Cerebellar cortex (tissue), 1 donor: Measurements from ENCODE around the gene SIGLEC12.
"Not testable (repeated sequence)": the region's sequence is repeated elsewhere in the genome, so short reads cannot be mapped to it uniquely, and the experiment has no call there.

Source experiments
- DNase-seq: peaks from one replicate; pipeline ENCODE4 v3.0.0-alpha.2; 2015; ENCODE audit warnings: low spot score

SIGLEC12 gene

DNA sequence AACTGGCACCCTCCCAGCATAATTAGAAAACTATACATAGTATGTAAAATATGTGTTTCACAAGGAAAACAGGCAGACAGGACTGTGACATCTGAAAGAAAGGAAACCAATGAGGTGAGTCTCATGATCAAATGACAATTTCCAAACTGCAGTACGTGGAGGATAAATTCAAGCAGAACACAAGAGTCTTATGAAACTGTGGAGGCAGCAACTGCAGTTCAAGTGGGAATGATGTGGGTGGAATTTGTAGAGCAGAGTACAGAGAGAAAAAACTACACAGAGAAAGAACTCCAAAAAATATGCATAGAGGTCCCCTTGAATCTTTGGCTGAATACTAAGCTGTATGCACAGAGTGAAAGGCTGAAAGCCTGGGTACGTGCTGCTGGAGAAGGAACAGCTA lies 20.2 kb upstream of the SIGLEC12 start:
- no peak for DNase-seq

DNA sequence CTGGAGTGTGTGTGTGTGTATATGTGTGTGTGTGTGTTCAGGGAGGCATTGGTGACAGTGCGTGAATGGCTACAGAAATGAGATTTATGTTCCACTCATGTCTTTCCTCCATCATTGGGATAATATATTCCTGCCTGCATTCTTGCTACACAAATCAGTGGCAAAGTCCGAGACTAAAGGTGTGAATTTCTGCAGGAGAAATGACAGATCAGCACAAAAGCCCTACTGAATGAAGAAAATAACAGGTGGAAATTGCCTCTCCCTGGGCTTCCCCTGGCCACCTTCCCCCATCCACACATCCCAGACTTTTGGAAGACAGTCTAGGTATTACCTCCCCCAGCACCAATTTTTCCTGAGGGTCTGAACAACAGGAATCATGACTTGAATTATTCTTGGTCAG lies 19.8 kb upstream of the SIGLEC12 start:
- no peak for DNase-seq

DNA sequence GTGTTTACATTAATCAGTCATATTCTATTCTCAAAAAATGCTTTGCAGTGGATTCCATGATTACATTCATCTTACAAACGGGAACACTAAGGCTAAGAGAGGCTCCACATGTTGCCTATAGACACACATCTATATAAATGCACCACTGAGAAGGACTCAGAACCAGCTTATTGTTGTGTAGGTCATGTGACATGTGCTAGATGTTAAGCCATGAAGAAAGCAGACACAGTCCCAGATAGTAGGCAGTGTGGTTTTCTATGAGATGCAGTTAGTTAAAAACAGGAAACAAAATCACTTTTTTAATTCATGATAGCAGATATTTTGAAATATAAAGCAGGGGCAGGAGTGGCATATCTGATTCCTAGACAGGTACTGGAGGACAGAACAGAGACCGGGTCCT lies 19.1 kb upstream of the SIGLEC12 start:
- no peak for DNase-seq

- peak; percentile 59 for DNase-seq
Measured at GRCh38 chr19:51514866-51515481, 13.4 kb upstream of the SIGLEC12 start.

- no peak for DNase-seq
Measured at GRCh38 chr19:51513968-51514367, 12.4 kb upstream of the SIGLEC12 start.

DNA sequence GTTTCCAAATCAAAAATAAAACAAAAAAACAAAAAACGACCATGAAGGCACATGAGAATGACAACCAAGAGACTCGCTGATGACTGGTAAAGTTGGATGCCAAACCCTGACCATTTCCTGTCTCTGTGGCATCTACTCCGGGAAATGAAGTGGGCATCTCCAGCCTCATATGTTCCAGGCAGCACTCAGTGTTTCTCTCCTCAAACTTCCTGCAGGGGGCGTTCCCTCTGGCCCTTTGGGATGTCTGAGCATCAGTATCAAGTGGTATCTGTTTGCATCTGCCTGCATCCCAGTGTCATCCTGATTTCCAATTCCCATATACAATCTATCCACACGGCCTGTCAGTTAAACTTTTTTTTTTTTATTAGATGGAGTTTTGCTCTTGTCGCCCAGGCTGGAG lies 9.8 kb upstream of the SIGLEC12 start:
- peak; percentile 4 for DNase-seq

- DNase-seq = no peak
Measured at GRCh38 chr19:51509823-51510660, 8.4 kb upstream of the SIGLEC12 start.

DNA sequence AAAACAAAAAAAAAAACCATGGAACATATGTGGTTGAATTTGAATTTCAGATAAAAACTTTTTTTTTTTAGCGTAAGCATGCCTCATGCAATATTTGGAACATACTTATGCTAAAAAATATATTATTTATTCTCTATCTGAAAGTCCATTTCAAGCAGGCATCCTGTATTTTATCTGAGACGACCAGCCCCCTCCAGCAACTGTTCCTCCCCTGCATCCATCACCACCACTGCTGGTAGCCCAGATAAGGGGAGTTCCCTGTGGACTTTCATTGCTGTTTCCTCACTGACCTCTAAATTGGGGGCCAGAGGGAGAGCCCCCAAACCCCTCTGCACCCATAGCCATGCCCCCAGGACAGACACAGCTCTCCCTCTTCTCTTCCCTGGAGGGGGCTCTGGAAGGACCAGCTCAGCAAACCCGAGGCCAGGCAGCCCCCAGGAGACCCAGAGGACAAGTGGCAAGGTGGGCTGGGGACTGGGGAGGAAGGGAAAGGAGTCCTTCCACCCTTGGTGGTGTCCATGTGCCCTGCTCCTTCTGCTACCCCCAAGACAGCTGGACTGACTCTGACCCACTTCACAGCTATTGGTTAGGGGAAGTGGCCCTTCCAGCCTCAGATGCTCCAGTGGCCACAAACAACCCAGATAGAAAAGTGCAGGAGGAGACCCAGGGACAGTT lies 6.6 kb upstream of the SIGLEC12 start:
- no peak for DNase-seq

- no peak for DNase-seq
Measured at GRCh38 chr19:51507640-51508058, 6.0 kb upstream of the SIGLEC12 start.

GRCh38 chr19:51507192-51507591 lies 5.6 kb upstream of the SIGLEC12 start:
- no peak for DNase-seq

GRCh38 chr19:51505904-51506303 lies 4.3 kb upstream of the SIGLEC12 start:
- no peak for DNase-seq

- no peak for DNase-seq
Measured at GRCh38 chr19:51503896-51504295, 2.3 kb upstream of the SIGLEC12 start.

- DNase-seq = no peak
Measured at GRCh38 chr19:51503286-51503817, 1.8 kb upstream of the SIGLEC12 start.

- not testable (repeated sequence) for DNase-seq
Measured at GRCh38 chr19:51500931-51501330, 669 bp downstream of the SIGLEC12 start.

GRCh38 chr19:51497666-51498065 lies 3.9 kb downstream of the SIGLEC12 start:
- no peak for DNase-seq

GRCh38 chr19:51493776-51494175 lies 7.8 kb downstream of the SIGLEC12 start:
- no peak for DNase-seq

DNA sequence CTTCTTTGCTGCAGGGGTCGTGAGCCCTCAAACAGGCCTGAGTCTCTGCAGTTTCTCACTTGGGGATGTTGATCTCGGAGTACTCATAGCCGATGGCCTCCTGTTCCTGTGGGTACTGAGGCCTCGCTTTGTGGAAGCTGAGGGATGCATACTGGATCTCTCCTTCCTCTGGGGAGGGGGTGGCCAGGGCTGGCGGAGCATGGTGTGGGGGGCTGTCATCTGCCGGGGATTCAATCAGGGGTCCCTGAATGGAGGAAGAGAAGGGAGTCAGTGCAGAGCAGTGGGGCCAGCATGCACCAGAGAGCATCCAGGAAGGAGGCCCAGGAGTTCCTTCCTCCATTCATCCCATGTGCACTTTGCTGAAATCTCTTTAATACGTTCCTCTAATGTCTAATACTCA lies 10.0 kb downstream of the SIGLEC12 start:
- no peak for DNase-seq

- no peak for DNase-seq
Measured at GRCh38 chr19:51490676-51491075, 10.9 kb downstream of the SIGLEC12 start.

- DNase-seq = no peak
Measured at GRCh38 chr19:51489113-51489512, 12.5 kb downstream of the SIGLEC12 start.

DNA sequence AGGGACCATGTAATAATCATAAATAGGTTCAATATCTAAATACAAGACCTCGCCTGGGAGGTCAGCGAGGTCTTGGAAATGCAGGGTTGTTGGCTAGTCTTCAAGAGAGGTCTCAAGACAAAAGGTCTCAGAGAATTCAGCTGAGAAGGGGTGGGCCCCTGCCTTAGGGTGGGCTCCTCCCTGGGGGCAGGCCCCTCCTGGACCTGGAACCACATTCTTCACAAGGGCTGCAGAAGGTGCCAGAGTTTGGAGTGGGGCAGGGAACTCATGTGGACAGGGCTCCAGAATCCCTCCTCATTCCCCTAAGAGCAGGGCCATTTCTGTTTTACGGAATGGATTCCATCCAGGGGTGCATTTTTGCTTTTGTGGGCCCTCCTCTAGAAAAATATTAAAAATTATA lies 13.1 kb downstream of the SIGLEC12 start:
- no peak for DNase-seq

- DNase-seq = no peak
Measured at GRCh38 chr19:51485960-51486660, 15.5 kb downstream of the SIGLEC12 start.

- DNase-seq = no peak
Measured at GRCh38 chr19:51480590-51480989, 21.0 kb downstream of the SIGLEC12 start.
